HFFc6 (cell line): ENCODE data around the gene AGER. TPM values are rescaled to one million over a fixed set of nuclear protein-coding genes. Genes with fewer than 3 reads are reported as not detected.

ENCODE experiments used
- DNase-seq: peaks from one replicate; pipeline ENCODE4 v3.0.0-alpha.2; 2018
- H3K27ac Mint-ChIP-seq: 2 replicates; pipeline ENCODE4 v1.8.0; 2020; ENCODE audit warnings: mild to moderate bottlenecking, mixed read lengths
- H3K27me3 Mint-ChIP-seq: 2 replicates; pipeline ENCODE4 v1.8.0; 2021; ENCODE audit warnings: mild to moderate bottlenecking, moderate library complexity, mixed read lengths; ENCODE audit not compliant: insufficient read depth
- H3K36me3 Mint-ChIP-seq: 2 replicates; pipeline ENCODE4 v1.8.0; 2021; ENCODE audit warnings: low read depth, mixed read lengths
- H3K4me1 Mint-ChIP-seq: 2 replicates; pipeline ENCODE4 v1.8.0; 2020; ENCODE audit warnings: low read depth, mixed read lengths
- H3K4me3 Mint-ChIP-seq: 2 replicates; pipeline ENCODE4 v1.8.0; 2020; ENCODE audit warnings: mild to moderate bottlenecking, moderate library complexity, mixed read lengths
- H3K9me3 Mint-ChIP-seq: 2 replicates; pipeline ENCODE4 v1.8.0; 2020; ENCODE audit warnings: mild to moderate bottlenecking, mixed read lengths
- total RNA-seq, 6 experiments: library from RNA; stranded (reverse); fragmentation: NEBNext Ultra II Directional; extraction: Animal tissue kit (Norgen Biotek cat#: 25700); gene quantifications; 2 replicates in 1 of 6; 3 replicates in 5 of 6; pipeline ENCODE4 v1.2.3, GENCODE V29; 2021
- TF ChIP-seq, protein P1 (sequence below): fragments of 200-600 bp; sonication (generic); IDR thresholded peaks from 2 replicates; pipeline ENCODE4 v1.5.0; 2021; ENCODE audit warnings: antibody characterized with exemption, mild to moderate bottlenecking

AGER gene
- total RNA-seq, 6 experiments from 2014 or later = 6.2 to 7.6 (median 6.5) TPM

DNA sequence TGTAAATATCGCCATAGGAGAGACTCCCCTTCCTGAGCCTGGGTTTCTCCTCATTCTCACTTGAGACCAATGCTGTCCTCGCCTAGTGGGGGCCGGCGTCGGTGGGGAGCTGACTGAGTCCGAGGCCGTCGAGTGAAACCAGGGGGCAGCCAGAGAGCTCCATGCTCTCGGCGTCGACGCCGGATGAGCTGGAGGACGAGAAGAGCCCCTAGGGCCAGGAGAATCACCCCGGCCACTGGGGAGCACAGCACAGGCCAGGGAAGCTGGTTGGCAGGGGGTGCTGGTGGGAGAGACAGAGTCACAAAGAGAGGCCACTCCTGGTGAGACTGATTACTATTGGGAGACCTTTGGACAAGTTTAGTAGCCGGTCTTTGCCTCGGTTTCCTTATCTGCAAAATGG, 14.8 kb upstream of the AGER start:
- no peak overlapping the region for H3K27ac Mint-ChIP-seq
- H3K36me3 Mint-ChIP-seq = no peaks in the 10 kb centered on the region
- TF ChIP-seq, protein P1, sequence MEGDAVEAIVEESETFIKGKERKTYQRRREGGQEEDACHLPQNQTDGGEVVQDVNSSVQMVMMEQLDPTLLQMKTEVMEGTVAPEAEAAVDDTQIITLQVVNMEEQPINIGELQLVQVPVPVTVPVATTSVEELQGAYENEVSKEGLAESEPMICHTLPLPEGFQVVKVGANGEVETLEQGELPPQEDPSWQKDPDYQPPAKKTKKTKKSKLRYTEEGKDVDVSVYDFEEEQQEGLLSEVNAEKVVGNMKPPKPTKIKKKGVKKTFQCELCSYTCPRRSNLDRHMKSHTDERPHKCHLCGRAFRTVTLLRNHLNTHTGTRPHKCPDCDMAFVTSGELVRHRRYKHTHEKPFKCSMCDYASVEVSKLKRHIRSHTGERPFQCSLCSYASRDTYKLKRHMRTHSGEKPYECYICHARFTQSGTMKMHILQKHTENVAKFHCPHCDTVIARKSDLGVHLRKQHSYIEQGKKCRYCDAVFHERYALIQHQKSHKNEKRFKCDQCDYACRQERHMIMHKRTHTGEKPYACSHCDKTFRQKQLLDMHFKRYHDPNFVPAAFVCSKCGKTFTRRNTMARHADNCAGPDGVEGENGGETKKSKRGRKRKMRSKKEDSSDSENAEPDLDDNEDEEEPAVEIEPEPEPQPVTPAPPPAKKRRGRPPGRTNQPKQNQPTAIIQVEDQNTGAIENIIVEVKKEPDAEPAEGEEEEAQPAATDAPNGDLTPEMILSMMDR = no peak
- H3K9me3 Mint-ChIP-seq = no peaks in the 10 kb centered on the region
- peaks cover 25% of the 10 kb centered on the region for H3K4me1 Mint-ChIP-seq
- no peak overlapping the region for H3K4me3 Mint-ChIP-seq
- H3K27me3 Mint-ChIP-seq = peaks cover 14% of the 10 kb centered on the region
- no peak for DNase-seq

DNA sequence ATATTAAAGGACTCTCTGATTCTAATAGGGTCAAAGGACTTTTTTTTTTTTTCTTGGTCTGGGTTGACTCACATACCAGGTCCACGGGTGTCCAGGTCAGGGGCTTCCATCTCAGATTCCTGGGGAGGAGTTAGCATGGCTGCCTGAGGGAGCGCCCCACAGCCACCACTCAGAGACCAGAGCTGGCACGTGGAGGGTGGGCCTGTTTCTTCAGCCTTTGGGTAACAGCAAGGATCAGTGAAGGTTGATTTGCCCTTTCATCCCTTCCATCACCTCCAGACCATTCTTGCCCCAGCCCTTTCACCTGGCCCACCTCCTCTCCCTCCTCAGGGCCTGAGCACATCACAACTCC, 14.3 kb upstream of the AGER start:
- Mint-ChIP-seq H3K27ac (no peak overlapping the region), H3K27me3 (peaks cover 11% of the 10 kb centered on the region), H3K4me3 (no peak overlapping the region), H3K9me3 (no peaks in the 10 kb centered on the region), H3K4me1 (peaks cover 30% of the 10 kb centered on the region), H3K36me3 (no peaks in the 10 kb centered on the region)
- TF ChIP-seq, protein P1 = no peak
- DNase-seq = no peak

- no peak for DNase-seq
- peaks cover 42% of the 10 kb centered on the region for H3K4me1 Mint-ChIP-seq
Measured at GRCh38 chr6:32196682-32197616, 12.9 kb upstream of the AGER start.

DNA sequence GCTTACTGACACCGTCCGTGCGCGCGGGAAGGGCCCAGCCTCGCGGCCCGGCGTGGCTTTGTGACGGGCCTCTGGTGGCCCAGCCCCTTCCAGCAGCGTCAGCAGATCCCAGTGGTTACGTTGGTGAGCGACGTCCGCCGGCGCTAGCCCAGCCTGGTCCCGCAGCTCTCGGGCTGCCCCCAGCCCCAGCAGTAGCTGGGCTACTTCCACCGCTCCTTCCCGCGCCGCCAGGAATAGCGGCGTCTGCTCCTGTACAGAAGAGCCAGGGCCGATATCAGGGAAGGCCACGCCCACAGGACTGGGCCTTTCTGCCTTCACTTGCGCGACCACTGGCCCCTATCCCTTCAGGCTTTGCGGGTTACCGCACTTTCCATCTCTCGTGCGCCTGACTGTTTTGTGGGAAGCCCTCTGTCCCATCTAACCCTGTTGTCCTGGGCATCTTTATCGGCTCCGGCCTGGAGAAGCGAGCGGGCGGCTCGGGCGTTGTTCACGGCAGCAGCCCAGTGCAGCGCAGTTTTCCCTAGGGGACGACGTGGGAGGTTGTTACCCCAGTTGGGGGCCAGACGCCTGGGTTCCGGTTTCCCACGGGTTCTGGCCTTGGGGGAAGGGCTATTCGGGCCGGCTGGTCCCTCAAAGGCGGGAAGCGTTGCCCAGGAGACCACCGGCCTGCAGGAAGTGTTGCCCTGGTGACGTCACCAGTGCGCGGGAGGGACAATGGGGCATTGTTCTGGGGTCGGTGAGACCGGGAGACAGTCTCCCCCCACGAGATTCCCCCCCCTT, 12.0 kb upstream of the AGER start:
- Mint-ChIP-seq H3K36me3 (no peaks in the 10 kb centered on the region), H3K4me1 (peaks cover 42% of the 10 kb centered on the region), H3K9me3 (no peaks in the 10 kb centered on the region), H3K27ac (peak overlapping the region; percentile 100), H3K4me3 (peak overlapping the region; percentile 95), H3K27me3 (peaks cover 5% of the 10 kb centered on the region)
- TF ChIP-seq, protein P1 = peak; percentile 21; the same call in 1 of the 2 replicates
- DNase-seq = peak; percentile 51

More at GRCh38 chr6:32196682-32197616, 12.9 kb upstream of the AGER start:
- H3K27me3 Mint-ChIP-seq = peaks cover 11% of the 10 kb centered on the region
- H3K27ac Mint-ChIP-seq = peak overlapping the region; percentile 100
- no peaks in the 10 kb centered on the region for H3K9me3 Mint-ChIP-seq
- H3K4me3 Mint-ChIP-seq = peak overlapping the region; percentile 95
- TF ChIP-seq, protein P1 = peak; percentile 33
- H3K36me3 Mint-ChIP-seq = no peaks in the 10 kb centered on the region

- H3K4me3 Mint-ChIP-seq = peak overlapping the region; percentile 95
- TF ChIP-seq, protein P1 = peak; percentile 67
- no peaks in the 10 kb centered on the region for H3K9me3 Mint-ChIP-seq
- H3K27me3 Mint-ChIP-seq = peaks cover under 1% of the 10 kb centered on the region
- H3K4me1 Mint-ChIP-seq = peaks cover 42% of the 10 kb centered on the region
- DNase-seq = peak; percentile 100
- peak overlapping the region; percentile 100 for H3K27ac Mint-ChIP-seq
- no peaks in the 10 kb centered on the region for H3K36me3 Mint-ChIP-seq
Measured at GRCh38 chr6:32195652-32195901, 11.5 kb upstream of the AGER start.
